HTERT RPE-1 (cell line): ENCODE results near the gene BTNL2.
"Not testable (repeated sequence)": the region's sequence is repeated elsewhere in the genome, so short reads cannot be mapped to it uniquely, and the experiment has no call there.

Experiments
- in situ Hi-C: fragments of 300-500 bp; cut with MboI; formaldehyde crosslinking; loops from 4 replicates; pipeline ENCODE4 v1.14.3; 2020; ENCODE audit warnings: low sequenced_read_pairs

BTNL2 gene, protein sequence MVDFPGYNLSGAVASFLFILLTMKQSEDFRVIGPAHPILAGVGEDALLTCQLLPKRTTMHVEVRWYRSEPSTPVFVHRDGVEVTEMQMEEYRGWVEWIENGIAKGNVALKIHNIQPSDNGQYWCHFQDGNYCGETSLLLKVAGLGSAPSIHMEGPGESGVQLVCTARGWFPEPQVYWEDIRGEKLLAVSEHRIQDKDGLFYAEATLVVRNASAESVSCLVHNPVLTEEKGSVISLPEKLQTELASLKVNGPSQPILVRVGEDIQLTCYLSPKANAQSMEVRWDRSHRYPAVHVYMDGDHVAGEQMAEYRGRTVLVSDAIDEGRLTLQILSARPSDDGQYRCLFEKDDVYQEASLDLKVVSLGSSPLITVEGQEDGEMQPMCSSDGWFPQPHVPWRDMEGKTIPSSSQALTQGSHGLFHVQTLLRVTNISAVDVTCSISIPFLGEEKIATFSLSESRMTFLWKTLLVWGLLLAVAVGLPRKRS

GRCh38 chr6:32406857-32407256 is at the start of gene BTNL2:
Gene BTNL2 (minus strand): TSS chr6:32407181. CDS start chr6:32407123, 58 bp downstream.
- in situ Hi-C loops: no loop called here

DNA sequence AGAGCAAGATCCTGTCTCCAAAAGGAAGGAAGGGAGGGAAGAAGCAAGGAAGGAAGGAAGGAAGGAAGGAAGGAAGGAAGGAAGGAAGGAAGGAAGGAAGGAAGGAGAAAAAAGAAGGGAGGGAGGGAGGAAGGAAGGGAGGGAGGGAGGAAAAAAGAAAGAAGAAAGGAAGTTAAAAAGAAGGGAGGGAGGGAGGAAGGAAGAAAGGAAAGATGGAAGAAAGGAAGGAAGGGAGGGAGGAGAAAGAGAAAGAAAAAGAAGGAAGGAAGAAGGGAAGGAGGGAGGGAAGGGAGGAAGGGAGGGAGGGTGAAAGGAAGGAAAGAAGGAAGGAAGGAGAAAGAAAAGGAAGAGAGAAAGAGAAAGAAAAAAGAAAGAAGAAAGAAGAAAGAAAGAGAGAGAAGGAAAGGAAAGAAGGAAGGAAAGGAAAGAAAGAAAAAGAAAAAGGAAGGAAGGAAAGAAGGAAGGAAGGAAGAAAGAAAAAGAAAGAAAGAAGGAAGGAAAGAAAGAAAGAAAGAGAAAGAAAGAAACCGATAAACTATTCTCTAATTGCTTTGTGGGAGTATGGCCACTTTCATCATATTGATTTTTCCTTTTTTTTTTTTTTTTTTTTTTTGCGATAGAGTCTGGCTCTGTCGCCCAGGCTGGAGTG is 42.2 kb upstream of the BTNL2 start:
- in situ Hi-C loops: no loop called here

DNA sequence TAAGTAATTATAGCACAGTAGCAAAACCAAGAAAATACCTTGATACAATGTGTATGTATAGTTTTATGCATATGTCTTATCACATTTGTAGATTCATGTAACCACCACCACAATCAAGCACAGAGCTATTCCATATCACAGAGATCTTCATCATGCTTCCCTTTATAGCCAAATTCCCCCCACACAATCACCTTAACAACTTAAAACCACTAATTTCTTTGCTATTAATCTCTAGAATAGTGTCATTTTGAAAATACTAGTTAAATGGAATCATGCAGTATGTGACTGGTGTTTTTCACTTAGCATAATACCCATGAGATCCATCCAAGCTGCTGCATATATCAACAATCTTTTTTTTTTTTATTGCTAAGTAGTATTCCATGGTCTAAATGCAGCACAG is 41.0 kb upstream of the BTNL2 start:
- in situ Hi-C loops: no loop called here

GRCh38 chr6:32445321-32445854 is 38.4 kb upstream of the BTNL2 start:
- in situ Hi-C loops: no loop called here

DNA sequence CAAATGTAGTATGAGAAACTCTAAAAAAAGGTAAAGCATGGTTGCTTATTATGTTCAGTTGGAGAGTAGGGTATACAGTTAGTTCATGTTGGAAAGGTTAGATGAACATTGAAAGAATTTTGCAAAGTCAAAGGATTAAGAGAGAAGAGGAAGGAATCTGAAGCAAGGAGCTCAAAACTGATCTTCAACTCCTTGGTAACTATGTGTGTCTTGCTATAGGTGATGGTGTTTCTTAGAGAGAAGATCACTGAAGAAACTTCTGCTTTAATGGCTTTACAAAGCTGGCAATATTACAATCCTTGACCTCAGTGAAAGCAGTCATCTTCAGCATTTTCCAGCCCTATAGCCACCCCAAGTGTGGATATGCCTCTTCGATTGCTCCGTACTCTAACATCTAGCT is 37.5 kb upstream of the BTNL2 start:
- in situ Hi-C loops: no loop called here

DNA sequence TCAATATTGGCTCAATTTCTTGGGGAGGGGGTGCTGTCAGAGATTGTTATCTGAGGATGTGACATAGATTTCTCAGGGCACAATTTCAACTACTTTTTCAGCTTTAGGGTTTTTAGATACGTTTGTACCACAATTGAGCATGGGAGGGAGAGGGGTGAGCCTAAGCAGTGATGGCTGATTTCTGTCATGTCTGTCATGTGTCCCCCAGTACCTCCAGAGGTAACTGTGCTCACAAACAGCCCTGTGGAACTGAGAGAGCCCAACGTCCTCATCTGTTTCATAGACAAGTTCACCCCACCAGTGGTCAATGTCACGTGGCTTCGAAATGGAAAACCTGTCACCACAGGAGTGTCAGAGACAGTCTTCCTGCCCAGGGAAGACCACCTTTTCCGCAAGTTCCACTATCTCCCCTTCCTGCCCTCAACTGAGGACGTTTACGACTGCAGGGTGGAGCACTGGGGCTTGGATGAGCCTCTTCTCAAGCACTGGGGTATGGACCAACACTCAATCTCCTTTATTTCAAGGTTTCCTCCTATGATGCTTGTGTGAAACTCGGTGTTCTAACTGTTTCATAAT is 36.1 kb upstream of the BTNL2 start:
- in situ Hi-C loops: no loop called here

GRCh38 chr6:32442243-32442667 is 35.3 kb upstream of the BTNL2 start:
- in situ Hi-C loops: no loop called here

DNA sequence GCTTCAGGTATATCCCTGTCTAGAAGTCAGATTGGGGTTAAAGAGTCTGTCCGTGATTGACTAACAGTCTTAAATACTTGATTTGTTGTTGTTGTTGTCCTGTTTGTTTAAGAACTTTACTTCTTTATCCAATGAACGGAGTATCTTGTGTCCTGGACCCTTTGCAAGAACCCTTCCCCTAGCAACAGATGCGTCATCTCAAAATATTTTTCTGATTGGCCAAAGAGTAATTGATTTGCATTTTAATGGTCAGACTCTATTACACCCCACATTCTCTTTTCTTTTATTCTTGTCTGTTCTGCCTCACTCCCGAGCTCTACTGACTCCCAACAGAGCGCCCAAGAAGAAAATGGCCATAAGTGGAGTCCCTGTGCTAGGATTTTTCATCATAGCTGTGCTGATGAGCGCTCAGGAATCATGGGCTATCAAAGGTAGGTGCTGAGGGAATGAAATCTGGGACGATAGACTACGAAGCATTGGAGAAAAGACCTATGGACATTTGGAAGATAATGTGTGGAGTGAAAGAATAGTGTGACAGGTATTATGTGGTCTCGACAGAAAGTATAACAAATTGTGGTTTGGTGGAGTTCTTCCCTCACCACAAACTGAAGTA is 32.7 kb upstream of the BTNL2 start, which contains the start of gene HLA-DRA:
Gene HLA-DRA (plus strand): TSS at position 286 of the 613 bp plus-strand sequence. CDS start 64 bp downstream, at position 350.
- in situ Hi-C loops: no loop called here

DNA sequence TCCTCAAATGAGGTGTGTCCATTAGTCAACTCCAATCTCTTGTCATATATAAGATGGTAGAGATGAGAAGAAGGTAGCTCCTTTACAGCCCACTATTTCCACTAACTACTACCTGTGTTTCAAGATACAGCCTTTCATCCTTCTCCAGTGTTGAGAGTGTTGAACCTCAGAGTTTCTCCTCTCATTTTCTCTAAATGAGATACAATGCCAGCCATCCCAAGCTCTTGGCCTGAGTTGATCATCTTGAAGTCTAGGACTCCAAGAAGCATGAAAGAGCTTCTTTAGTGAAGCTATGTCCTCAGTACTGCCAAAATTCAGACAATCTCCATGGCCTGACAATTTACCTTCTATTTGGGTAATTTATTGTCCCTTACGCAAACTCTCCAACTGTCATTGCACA is 32.2 kb upstream of the BTNL2 start:
- in situ Hi-C loops: no loop called here

- in situ Hi-C loops: no loop called here
Observed at GRCh38 chr6:32436995-32437836, 30.2 kb upstream of the BTNL2 start.

DNA sequence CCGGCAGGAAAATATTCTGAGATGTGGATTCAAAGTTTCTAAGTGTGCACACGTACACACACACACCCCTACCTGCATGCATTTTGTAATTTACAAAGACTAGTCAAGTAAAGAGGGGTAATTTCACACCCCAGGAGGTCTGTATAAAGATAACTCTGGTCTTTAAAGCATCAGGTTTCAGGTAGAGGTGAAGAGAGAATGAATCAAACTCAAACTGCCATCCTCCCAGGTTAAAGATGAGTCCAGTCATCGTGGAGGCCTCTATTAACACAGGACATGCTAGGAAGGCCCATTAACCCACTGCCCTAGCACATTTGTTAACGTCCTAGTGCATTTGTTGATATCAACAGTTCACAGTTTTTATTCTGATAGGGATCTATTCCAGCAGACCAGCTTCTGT is 29.2 kb upstream of the BTNL2 start:
- in situ Hi-C loops: no loop called here

DNA sequence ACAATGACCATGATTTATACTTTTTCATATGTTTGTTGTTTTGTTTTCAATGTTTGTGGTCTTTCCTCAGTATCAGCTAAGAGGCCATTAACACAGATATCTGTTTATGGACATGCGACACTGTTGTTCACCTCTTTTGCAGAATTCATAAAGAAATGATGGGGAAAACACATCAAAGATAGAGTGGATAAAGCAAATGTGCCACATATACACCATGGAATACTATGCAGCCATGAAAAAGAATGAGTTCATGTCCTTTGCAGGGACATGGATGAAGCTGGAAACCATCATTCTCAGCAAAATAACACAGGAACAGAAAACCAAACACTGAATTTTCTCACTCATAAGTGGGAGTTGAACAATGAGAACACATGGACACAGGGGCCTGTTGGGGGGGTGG is 27.0 kb upstream of the BTNL2 start:
- in situ Hi-C loops: not testable (repeated sequence)

DNA sequence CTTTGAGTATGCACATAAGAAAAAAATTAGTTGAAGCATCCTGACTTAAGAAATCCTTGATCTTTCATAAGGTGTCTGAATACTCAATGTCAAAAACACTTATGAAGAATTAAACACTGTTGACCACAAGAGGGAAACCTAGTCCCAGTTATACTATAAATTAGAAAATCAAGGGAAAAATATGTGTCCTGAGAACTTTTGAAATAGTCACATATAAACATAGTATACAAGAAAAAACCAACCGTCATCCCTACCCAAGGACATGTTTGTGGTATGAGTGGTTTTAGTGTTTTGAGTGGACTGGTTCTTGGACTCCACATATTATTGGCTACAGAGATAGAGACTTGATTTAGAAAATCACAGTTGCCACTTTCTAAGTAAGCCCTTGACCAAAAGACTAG is 25.1 kb upstream of the BTNL2 start:
- in situ Hi-C loops: no loop called here

GRCh38 chr6:32431142-32431541 is 24.2 kb upstream of the BTNL2 start:
- in situ Hi-C loops: no loop called here

DNA sequence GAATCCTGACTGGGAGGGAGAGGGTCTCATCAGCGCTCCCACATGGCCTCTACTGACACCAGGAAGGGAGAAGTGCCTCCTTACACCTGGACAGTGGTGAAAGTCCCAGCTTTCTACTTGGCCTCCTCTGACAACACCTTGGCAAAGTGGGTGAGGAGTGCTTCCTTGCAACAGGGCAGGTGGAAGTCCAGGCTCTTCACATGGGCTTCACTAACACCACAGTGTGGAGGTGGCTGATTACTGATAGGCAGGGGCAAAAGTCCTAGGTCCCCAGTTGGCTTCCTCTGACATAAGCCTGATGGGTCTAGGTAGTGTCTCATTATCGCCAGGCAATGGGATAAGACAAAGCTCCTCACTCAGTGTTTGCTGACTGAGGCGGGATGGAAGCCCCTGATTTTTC is 23.2 kb upstream of the BTNL2 start:
- in situ Hi-C loops: no loop called here

- in situ Hi-C loops: no loop called here
Observed at GRCh38 chr6:32427934-32428474, 21.0 kb upstream of the BTNL2 start.

- in situ Hi-C loops: no loop called here
Observed at GRCh38 chr6:32427218-32427617, 20.2 kb upstream of the BTNL2 start.

DNA sequence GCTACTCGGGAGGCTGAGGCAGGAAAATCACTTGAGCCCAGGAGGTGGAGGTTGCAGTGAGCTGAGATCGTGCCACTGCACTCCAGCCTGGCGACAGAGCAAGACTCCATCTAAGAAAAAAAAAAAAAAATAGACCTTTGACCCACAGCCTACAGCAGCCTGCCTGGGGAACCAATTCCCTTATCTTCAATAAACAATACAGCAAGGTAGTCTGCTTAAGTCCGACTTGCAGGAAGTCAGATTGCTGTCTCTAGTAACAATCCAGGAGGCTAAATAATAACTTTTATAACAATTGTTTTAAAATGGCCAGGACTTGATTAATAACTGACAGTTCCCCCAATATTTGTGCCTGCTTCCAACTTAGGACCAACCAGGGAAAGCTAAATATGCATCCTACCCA is 19.4 kb upstream of the BTNL2 start:
- in situ Hi-C loops: no loop called here

GRCh38 chr6:32424589-32425300 is 17.8 kb upstream of the BTNL2 start:
- in situ Hi-C loops: no loop called here
